H9 (cell line): Measurements from ENCODE around the gene SDC3. TPM values are rescaled to one million over a fixed set of nuclear protein-coding genes. Genes with fewer than 3 reads are reported as not detected.

Experiments used
- DNase-seq: peaks from one replicate; pipeline ENCODE4 v3.0.0-alpha.2; 2017
- H2AFZ ChIP-seq: one replicate; pipeline ENCODE4 v1.6.1; 2013; ENCODE audit warnings: mild to moderate bottlenecking, low read length, control low read depth, moderate library complexity
- H2AK5ac ChIP-seq: 2 replicates; pipeline ENCODE4 v1.6.1; 2013; ENCODE audit warnings: low read length, control low read depth, mixed read lengths; ENCODE audit not compliant: insufficient read length
- H2BK120ac ChIP-seq: one replicate; pipeline ENCODE4 v1.6.1; 2013; ENCODE audit warnings: low read depth, mild to moderate bottlenecking, low read length, control low read depth, inconsistent platforms; ENCODE audit not compliant: poor library complexity, severe bottlenecking
- H2BK12ac ChIP-seq: 2 replicates; pipeline ENCODE4 v1.6.1; 2013; ENCODE audit warnings: low read length, control low read depth, mixed read lengths, low read depth; ENCODE audit not compliant: insufficient read length
- H2BK15ac ChIP-seq: 2 replicates; pipeline ENCODE4 v1.6.1; 2013; ENCODE audit warnings: low read depth, low read length, control low read depth
- H2BK20ac ChIP-seq: one replicate; pipeline ENCODE4 v1.6.1; 2013; ENCODE audit warnings: low read depth, mild to moderate bottlenecking, low read length, control low read depth, inconsistent platforms; ENCODE audit not compliant: poor library complexity, severe bottlenecking
- H2BK5ac ChIP-seq: 2 replicates; pipeline ENCODE4 v1.6.1; 2013; ENCODE audit warnings: low read length, control low read depth, mixed read lengths; ENCODE audit not compliant: insufficient read length
- H3K14ac ChIP-seq: 2 replicates; pipeline ENCODE4 v1.6.1; 2013; ENCODE audit warnings: low read length, control low read depth; ENCODE audit not compliant: insufficient read depth
- H3K18ac ChIP-seq: 2 replicates; pipeline ENCODE4 v1.6.1; 2013; ENCODE audit warnings: low read depth, mild to moderate bottlenecking, mixed read lengths, low read length, control low read depth; ENCODE audit not compliant: insufficient read length
- H3K23ac ChIP-seq: 2 replicates; pipeline ENCODE4 v1.6.1; 2013; ENCODE audit warnings: low read length, control low read depth, mixed read lengths, low read depth; ENCODE audit not compliant: insufficient read length
- H3K23me2 ChIP-seq: 2 replicates; pipeline ENCODE4 v1.6.1; 2013; ENCODE audit warnings: low read depth, mild to moderate bottlenecking, mixed read lengths, low read length, control low read depth; ENCODE audit not compliant: insufficient read length, poor library complexity, severe bottlenecking
- H3K27ac ChIP-seq: 2 replicates; pipeline ENCODE4 v1.5.1; 2013; ENCODE audit warnings: low read length, control low read depth, mixed read lengths, low read depth; ENCODE audit not compliant: insufficient read length
- H3K27me3 ChIP-seq: 2 replicates; pipeline ENCODE4 v1.6.1; 2013; ENCODE audit warnings: low read length, control low read depth, inconsistent platforms; ENCODE audit not compliant: insufficient read depth
- H3K4ac ChIP-seq: 2 replicates; pipeline ENCODE4 v1.6.1; 2013; ENCODE audit warnings: low read depth, mild to moderate bottlenecking, control low read depth, inconsistent platforms, low read length, moderate library complexity
- H3K4me1 ChIP-seq: 2 replicates; pipeline ENCODE4 v1.6.1; 2013; ENCODE audit warnings: low read length, control low read depth, inconsistent platforms; ENCODE audit not compliant: insufficient read depth
- H3K4me2 ChIP-seq: 2 replicates; pipeline ENCODE4 v1.6.1; 2013; ENCODE audit warnings: low read length, control low read depth, mixed read lengths; ENCODE audit not compliant: insufficient read length, insufficient read depth
- H3K56ac ChIP-seq: 2 replicates; pipeline ENCODE4 v1.6.1; 2013; ENCODE audit warnings: low read depth, mild to moderate bottlenecking, mixed read lengths, low read length, control low read depth; ENCODE audit not compliant: insufficient read length
- H3K79me1 ChIP-seq: 2 replicates; pipeline ENCODE4 v1.6.1; 2013; ENCODE audit warnings: low read depth, mild to moderate bottlenecking, moderate library complexity, low read length, control low read depth, inconsistent platforms; ENCODE audit not compliant: insufficient read depth, poor library complexity, severe bottlenecking
- H3K79me2 ChIP-seq: 2 replicates; pipeline ENCODE4 v1.6.1; 2013; ENCODE audit warnings: low read length, control low read depth, inconsistent platforms; ENCODE audit not compliant: insufficient read depth
- H3K9ac ChIP-seq: 2 replicates; pipeline ENCODE4 v1.6.1; 2013; ENCODE audit warnings: low read length, control low read depth, mixed read lengths; ENCODE audit not compliant: insufficient read length; ENCODE audit errors: extremely low read depth
- H3K9me3 ChIP-seq: one replicate; pipeline ENCODE4 v1.6.1; 2013; ENCODE audit warnings: low read depth, low read length, inconsistent platforms; ENCODE audit not compliant: control insufficient read depth
- H3T11ph ChIP-seq: one replicate; pipeline ENCODE4 v1.6.1; 2013; ENCODE audit warnings: mild to moderate bottlenecking, low read length, control low read depth, inconsistent platforms
- H4K20me1 ChIP-seq: one replicate; pipeline ENCODE4 v1.6.1; 2013; ENCODE audit not compliant: control insufficient read depth, insufficient read length, insufficient read depth
- H4K5ac ChIP-seq: 2 replicates; pipeline ENCODE4 v1.6.1; 2013; ENCODE audit warnings: low read depth, mild to moderate bottlenecking, mixed read lengths, low read length, control low read depth; ENCODE audit not compliant: insufficient read length
- H4K8ac ChIP-seq: replicated peaks from 2 replicates; pipeline ENCODE4 v1.6.1; 2013; ENCODE audit warnings: low read length, control low read depth, mixed read lengths, low read depth; ENCODE audit not compliant: insufficient read length
- H4K91ac ChIP-seq: 2 replicates; pipeline ENCODE4 v1.6.1; 2013; ENCODE audit warnings: low read depth, mild to moderate bottlenecking, moderate library complexity, mixed read lengths, low read length, control low read depth; ENCODE audit not compliant: insufficient read length
- H3K27ac Mint-ChIP-seq, 3 experiments: 2 replicates in 2 of 3; 3 replicates in 1 of 3; pipeline ENCODE4 v1.8.0; 2020 to 2021; ENCODE audit warnings: mixed read lengths in 3 of 3, mild to moderate bottlenecking in 1 of 3, moderate library complexity in 1 of 3
- H3K27me3 Mint-ChIP-seq: 2 replicates; pipeline ENCODE4 v1.8.0; 2021; ENCODE audit warnings: low read depth, mild to moderate bottlenecking, moderate library complexity, mixed read lengths
- H3K36me3 Mint-ChIP-seq, 3 experiments: 2 replicates in 2 of 3; 3 replicates in 1 of 3; pipeline ENCODE4 v1.8.0; 2020 to 2021; ENCODE audit warnings: low read depth in 3 of 3, mixed read lengths in 3 of 3; ENCODE audit not compliant: insufficient read depth in 1 of 3
- H3K4me1 Mint-ChIP-seq, 2 experiments: 2 replicates each; pipeline ENCODE4 v1.8.0; 2020; ENCODE audit warnings: mixed read lengths in 2 of 2
- H3K4me3 Mint-ChIP-seq, 2 experiments: 2 replicates in 1 of 2; 3 replicates in 1 of 2; pipeline ENCODE4 v1.8.0; 2020 to 2021; ENCODE audit warnings: mild to moderate bottlenecking in 2 of 2, mixed read lengths in 2 of 2, moderate library complexity in 1 of 2
- H3K9me3 Mint-ChIP-seq, 2 experiments: 2 replicates in 1 of 2; 3 replicates in 1 of 2; pipeline ENCODE4 v1.8.0; 2020; ENCODE audit warnings: mild to moderate bottlenecking in 2 of 2, mixed read lengths in 2 of 2, moderate library complexity in 1 of 2
- WGBS: extraction: QIAGEN DNeasy Blood & Tissue Kit; methylation state at CpG from one replicate; pipeline ENCODE4 v1.1.7; 2013; ENCODE audit warnings: missing lambda C conversion rate, low lambda C conversion rate, mixed read lengths; ENCODE audit not compliant: insufficient read length; ENCODE audit errors: extremely low coverage; 5-methylcytosine and 5-hydroxymethylcytosine counted together
- total RNA-seq: library from RNA; stranded (reverse); gene quantifications from 2 replicates; pipeline ENCODE4 v1.2.1, GENCODE V29; 2021
- TF ChIP-seq, protein P1 (sequence below): fragments of 200-600 bp; sonication (generic); conservative IDR thresholded peaks from 3 replicates; pipeline ENCODE4 v1.8.0; 2021; ENCODE audit warnings: antibody characterized with exemption, mild to moderate bottlenecking

The SDC3 gene
- total RNA-seq, 1 experiment from 2014 or later, result 25.9 TPM

DNA sequence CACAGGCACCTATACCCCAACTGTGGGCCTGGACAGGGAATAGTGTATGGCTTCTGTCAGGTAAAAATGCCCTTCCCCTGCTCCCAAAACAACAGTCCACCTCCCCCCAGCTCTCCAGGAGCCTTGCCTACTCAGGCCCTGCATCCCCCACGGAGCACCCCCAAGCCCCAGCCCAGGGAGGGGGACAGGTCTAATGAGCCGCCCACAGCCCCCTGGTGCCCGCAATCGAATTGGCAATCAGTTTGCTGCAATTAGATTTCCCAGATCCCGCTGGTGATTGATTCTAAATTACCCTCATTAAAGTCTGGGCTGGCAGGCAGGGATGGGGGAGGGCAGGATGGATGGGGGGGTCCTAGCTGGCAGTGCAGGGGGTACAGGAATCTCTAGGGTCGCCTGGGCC lies 8.1 kb downstream of the SDC3 start:
- Mint-ChIP-seq H3K4me1 (peaks cover 26 to 44% of the 10 kb centered on the region in 2 experiments), H3K4me3 (no peak overlapping the region), H3K27me3 (peaks cover 2% of the 10 kb centered on the region), H3K9me3 (no peaks in the 10 kb centered on the region), H3K27ac (no peak overlapping the region), H3K36me3 (no peaks in the 10 kb centered on the region)
- H3K23ac ChIP-seq, result no peak overlapping the region
- no peak overlapping the region for H3K27ac ChIP-seq
- no peak overlapping the region for H2AFZ ChIP-seq
- H4K5ac ChIP-seq, result no peak overlapping the region
- H4K8ac ChIP-seq, result no peak overlapping the region
- no peak overlapping the region for H2BK5ac ChIP-seq
- no peak overlapping the region for H4K91ac ChIP-seq
- no peak overlapping the region for H3K14ac ChIP-seq
- no peak overlapping the region for H3K4me2 ChIP-seq
- H3K56ac ChIP-seq, result no peak overlapping the region
- H3K27me3 ChIP-seq, result no peaks in the 10 kb centered on the region
- H3K9me3 ChIP-seq, result no peaks in the 10 kb centered on the region
- H2BK120ac ChIP-seq, result no peak overlapping the region
- no peak overlapping the region for H3K18ac ChIP-seq
- H2BK12ac ChIP-seq, result no peak overlapping the region
- H2BK15ac ChIP-seq, result no peak overlapping the region
- no peak overlapping the region for H3T11ph ChIP-seq
- no CpG with 5 or more reads among the region's 6 CpGs for WGBS
- TF ChIP-seq, protein P1, sequence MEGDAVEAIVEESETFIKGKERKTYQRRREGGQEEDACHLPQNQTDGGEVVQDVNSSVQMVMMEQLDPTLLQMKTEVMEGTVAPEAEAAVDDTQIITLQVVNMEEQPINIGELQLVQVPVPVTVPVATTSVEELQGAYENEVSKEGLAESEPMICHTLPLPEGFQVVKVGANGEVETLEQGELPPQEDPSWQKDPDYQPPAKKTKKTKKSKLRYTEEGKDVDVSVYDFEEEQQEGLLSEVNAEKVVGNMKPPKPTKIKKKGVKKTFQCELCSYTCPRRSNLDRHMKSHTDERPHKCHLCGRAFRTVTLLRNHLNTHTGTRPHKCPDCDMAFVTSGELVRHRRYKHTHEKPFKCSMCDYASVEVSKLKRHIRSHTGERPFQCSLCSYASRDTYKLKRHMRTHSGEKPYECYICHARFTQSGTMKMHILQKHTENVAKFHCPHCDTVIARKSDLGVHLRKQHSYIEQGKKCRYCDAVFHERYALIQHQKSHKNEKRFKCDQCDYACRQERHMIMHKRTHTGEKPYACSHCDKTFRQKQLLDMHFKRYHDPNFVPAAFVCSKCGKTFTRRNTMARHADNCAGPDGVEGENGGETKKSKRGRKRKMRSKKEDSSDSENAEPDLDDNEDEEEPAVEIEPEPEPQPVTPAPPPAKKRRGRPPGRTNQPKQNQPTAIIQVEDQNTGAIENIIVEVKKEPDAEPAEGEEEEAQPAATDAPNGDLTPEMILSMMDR, result no peak
- no peak overlapping the region for H3K4ac ChIP-seq
- H2BK20ac ChIP-seq, result no peak overlapping the region
- H3K79me2 ChIP-seq, result 0 out of 2 replicates have a peak, but pooled peaks cover 2% of the 10 kb centered on the region
- no peak overlapping the region for H2AK5ac ChIP-seq
- no peaks in the 10 kb centered on the region for H3K79me1 ChIP-seq
- no peaks in the 10 kb centered on the region; the same call in 1 of the 2 replicates for H3K4me1 ChIP-seq
- no peaks in the 10 kb centered on the region for H3K23me2 ChIP-seq
- DNase-seq, result no peak
- no peak overlapping the region for H3K9ac ChIP-seq
- H4K20me1 ChIP-seq, result no peaks in the 10 kb centered on the region
